ENCODE data around the gene HOGA1. TPM values are rescaled to one million over a fixed set of nuclear protein-coding genes. Genes with fewer than 3 reads are reported as not detected.
"Not testable (repeated sequence)": the region's sequence is repeated elsewhere in the genome, so short reads cannot be mapped to it uniquely, and the experiment has no call there.

Gene HOGA1
- total and polyA plus RNA-seq, 2 donors (not counting 1 experiment from before 2014, with no cell fraction given): 0.58 to 1.5 TPM

DNA sequence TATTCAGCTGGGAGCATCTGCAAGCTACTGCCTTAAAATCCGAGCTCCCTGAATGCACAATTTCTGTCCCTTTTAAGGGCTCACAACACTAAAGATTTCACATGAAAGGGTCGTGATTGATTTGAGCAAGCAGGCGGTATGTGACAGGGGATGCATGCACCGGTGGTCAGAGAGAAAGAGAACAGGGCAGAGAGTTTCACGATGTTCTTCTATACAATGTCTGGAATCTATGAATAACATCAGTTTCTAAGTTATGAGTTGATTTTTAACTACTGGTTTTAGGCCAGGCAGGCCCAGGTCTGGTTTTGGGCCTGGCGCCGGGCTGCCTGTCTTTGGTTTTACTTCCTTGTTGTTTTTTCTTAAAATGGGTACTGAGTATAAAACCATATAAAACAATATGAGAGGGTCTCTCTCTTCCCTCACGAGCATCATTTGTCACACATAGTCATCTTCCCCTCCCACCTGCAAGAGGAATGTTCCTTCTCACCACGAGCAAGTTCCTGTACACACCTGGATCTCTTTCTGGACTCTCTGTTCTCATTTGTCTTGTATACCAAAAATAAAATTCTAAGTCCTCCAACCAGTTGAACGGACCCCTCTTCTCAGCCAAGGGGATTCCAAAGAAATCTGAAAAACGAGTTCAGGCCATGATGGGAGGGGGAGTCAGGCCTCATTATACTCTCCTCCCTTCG is 22.7 kb upstream of the HOGA1 start:
- not testable (repeated sequence) for H3K4me1 ChIP-seq (ENCODE audit: control insufficient read depth, extremely low read depth, insufficient read depth, low read length); H3K4me2 ChIP-seq (ENCODE audit: extremely low read depth, insufficient read depth, low read length); H3K9ac ChIP-seq (ENCODE audit: insufficient read depth, low read length); H4K20me1 ChIP-seq (ENCODE audit: control insufficient read depth, extremely low read depth, insufficient read depth, low read length); H3K36me3 ChIP-seq (ENCODE audit: control insufficient read depth, insufficient read depth, low read length); H3K27me3 ChIP-seq (ENCODE audit: control insufficient read depth, insufficient read depth, low read length); H3K79me2 ChIP-seq (ENCODE audit: control insufficient read depth, insufficient read depth, low read length); H2AFZ ChIP-seq (ENCODE audit: low read length); H3K9me3 ChIP-seq (ENCODE audit: control insufficient read depth, insufficient read depth, low read depth, low read length); H3K27ac ChIP-seq (ENCODE audit: insufficient read depth, low read length); DNase-seq (ENCODE audit: low read depth in 2 of 2); H3K4me3 ChIP-seq (replicated peaks in 1 of 4; ENCODE audit: control extremely low read depth in 1 of 4, insufficient read depth in 1 of 4, low read depth in 3 of 4, low read length in 4 of 4)

DNA sequence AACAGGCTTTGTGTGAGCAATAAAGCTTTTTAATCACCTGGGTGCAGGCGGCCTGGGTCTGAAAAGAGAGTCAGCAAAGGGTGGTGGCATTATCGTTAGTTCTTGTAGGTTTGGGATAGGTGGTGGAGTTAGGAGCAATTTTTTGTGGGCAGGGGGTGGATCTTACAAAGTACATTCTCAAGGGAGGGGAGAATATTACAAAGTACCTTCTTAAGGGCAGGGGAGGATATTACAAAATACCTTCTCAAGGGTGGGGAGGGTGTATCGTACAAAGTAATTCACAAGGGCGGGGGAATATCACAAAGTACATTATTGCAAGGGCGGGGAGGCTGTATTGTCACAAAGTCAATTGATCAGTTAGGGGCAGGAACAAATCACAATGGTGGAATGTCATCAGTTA is 21.9 kb upstream of the HOGA1 start:
- not testable (repeated sequence) for H4K20me1 ChIP-seq (ENCODE audit: control insufficient read depth, extremely low read depth, insufficient read depth, low read length); H3K36me3 ChIP-seq (ENCODE audit: control insufficient read depth, insufficient read depth, low read length); H3K4me2 ChIP-seq (ENCODE audit: extremely low read depth, insufficient read depth, low read length); H3K27me3 ChIP-seq (ENCODE audit: control insufficient read depth, insufficient read depth, low read length); H2AFZ ChIP-seq (ENCODE audit: low read length); H3K4me1 ChIP-seq (ENCODE audit: control insufficient read depth, extremely low read depth, insufficient read depth, low read length); H3K9me3 ChIP-seq (ENCODE audit: control insufficient read depth, insufficient read depth, low read depth, low read length); H3K27ac ChIP-seq (ENCODE audit: insufficient read depth, low read length); DNase-seq (ENCODE audit: low read depth in 2 of 2); H3K79me2 ChIP-seq (ENCODE audit: control insufficient read depth, insufficient read depth, low read length); H3K4me3 ChIP-seq (replicated peaks in 1 of 4; ENCODE audit: control extremely low read depth in 1 of 4, insufficient read depth in 1 of 4, low read depth in 3 of 4, low read length in 4 of 4); H3K9ac ChIP-seq (ENCODE audit: insufficient read depth, low read length)

DNA sequence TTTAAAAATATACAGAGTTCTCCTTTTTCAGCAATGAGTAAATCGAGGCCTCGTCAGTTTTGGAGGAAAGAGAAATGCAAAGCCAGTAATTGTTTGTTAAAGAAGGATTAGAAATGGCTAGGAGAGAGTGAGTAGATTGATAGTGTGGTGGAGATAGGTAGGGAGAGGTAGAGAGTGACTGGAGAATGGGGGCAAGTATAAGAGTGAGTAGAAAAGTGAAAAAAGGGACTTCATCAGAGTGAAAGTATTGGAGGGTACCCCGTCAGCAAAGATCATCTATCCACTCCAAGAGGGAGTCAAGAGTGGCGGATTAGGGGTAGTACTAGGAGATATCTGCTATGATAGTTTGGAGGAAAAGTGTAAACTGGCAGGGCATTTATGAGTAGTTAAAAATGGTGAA is 20.9 kb upstream of the HOGA1 start:
- H3K9ac ChIP-seq (ENCODE audit: insufficient read depth, low read length): no peak overlapping the region
- no peak overlapping the region for H2AFZ ChIP-seq (ENCODE audit: low read length)
- H4K20me1 ChIP-seq (ENCODE audit: control insufficient read depth, extremely low read depth, insufficient read depth, low read length): no peaks in the 10 kb centered on the region
- no peaks in the 10 kb centered on the region for H3K4me1 ChIP-seq (ENCODE audit: control insufficient read depth, extremely low read depth, insufficient read depth, low read length)
- no peaks in the 10 kb centered on the region for H3K27me3 ChIP-seq (ENCODE audit: control insufficient read depth, insufficient read depth, low read length)
- no peak overlapping the region for H3K4me3 ChIP-seq (replicated peaks in 1 of 4; ENCODE audit: control extremely low read depth in 1 of 4, insufficient read depth in 1 of 4, low read depth in 3 of 4, low read length in 4 of 4)
- no peak for DNase-seq (ENCODE audit: low read depth in 2 of 2)
- no peaks in the 10 kb centered on the region for H3K36me3 ChIP-seq (ENCODE audit: control insufficient read depth, insufficient read depth, low read length)
- H3K27ac ChIP-seq (ENCODE audit: insufficient read depth, low read length): no peak overlapping the region
- no peak overlapping the region for H3K4me2 ChIP-seq (ENCODE audit: extremely low read depth, insufficient read depth, low read length)
- TF ChIP-seq, protein P1, sequence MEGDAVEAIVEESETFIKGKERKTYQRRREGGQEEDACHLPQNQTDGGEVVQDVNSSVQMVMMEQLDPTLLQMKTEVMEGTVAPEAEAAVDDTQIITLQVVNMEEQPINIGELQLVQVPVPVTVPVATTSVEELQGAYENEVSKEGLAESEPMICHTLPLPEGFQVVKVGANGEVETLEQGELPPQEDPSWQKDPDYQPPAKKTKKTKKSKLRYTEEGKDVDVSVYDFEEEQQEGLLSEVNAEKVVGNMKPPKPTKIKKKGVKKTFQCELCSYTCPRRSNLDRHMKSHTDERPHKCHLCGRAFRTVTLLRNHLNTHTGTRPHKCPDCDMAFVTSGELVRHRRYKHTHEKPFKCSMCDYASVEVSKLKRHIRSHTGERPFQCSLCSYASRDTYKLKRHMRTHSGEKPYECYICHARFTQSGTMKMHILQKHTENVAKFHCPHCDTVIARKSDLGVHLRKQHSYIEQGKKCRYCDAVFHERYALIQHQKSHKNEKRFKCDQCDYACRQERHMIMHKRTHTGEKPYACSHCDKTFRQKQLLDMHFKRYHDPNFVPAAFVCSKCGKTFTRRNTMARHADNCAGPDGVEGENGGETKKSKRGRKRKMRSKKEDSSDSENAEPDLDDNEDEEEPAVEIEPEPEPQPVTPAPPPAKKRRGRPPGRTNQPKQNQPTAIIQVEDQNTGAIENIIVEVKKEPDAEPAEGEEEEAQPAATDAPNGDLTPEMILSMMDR (conservative IDR thresholded peaks at IDR 0.05 in 1 of 2, IDR thresholded peaks at IDR 0.05 in 1 of 2; ENCODE audit: low read depth in 1 of 2, low read length in 2 of 2): no peak
- TF ChIP-seq EZH2 (IDR thresholded peaks at IDR 0.05; ENCODE audit: low read length, missing control alignments): no peak
- H3K9me3 ChIP-seq (ENCODE audit: control insufficient read depth, insufficient read depth, low read depth, low read length): no peaks in the 10 kb centered on the region
- H3K79me2 ChIP-seq (ENCODE audit: control insufficient read depth, insufficient read depth, low read length): no peaks in the 10 kb centered on the region

DNA sequence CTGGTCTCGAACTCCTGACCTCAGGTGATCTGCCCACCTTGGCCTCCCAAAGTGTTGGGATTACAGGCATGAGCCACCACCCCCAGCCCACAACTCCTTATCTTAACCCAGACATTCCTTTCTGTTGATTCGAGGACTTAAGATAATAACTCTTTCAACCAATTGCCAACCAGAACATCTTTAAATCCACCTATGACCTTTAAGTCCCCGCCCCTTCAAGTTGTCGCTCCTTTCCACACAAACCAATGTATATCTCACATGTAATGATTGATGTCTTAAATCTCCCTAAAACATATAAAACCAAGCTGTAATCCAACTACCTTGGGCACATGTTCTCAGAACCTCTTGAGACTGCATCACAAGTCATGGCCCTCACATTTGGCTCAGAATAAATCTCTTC is 19.4 kb upstream of the HOGA1 start:
- H3K9ac ChIP-seq (ENCODE audit: insufficient read depth, low read length): no peak overlapping the region

More for the DNA sequence above, 19.4 kb upstream of the HOGA1 start:
- no peaks in the 10 kb centered on the region for H3K79me2 ChIP-seq (ENCODE audit: control insufficient read depth, insufficient read depth, low read length)
- H3K9me3 ChIP-seq (ENCODE audit: control insufficient read depth, insufficient read depth, low read depth, low read length): no peaks in the 10 kb centered on the region
- H3K36me3 ChIP-seq (ENCODE audit: control insufficient read depth, insufficient read depth, low read length): peaks cover 2% of the 10 kb centered on the region
- no peaks in the 10 kb centered on the region for H3K4me1 ChIP-seq (ENCODE audit: control insufficient read depth, extremely low read depth, insufficient read depth, low read length)
- TF ChIP-seq, protein P1 (conservative IDR thresholded peaks at IDR 0.05 in 1 of 2, IDR thresholded peaks at IDR 0.05 in 1 of 2; ENCODE audit: low read depth in 1 of 2, low read length in 2 of 2): no peak
- no peak for TF ChIP-seq EZH2 (IDR thresholded peaks at IDR 0.05; ENCODE audit: low read length, missing control alignments)
- no peak overlapping the region for H3K27ac ChIP-seq (ENCODE audit: insufficient read depth, low read length)
- H3K4me2 ChIP-seq (ENCODE audit: extremely low read depth, insufficient read depth, low read length): no peak overlapping the region
- H4K20me1 ChIP-seq (ENCODE audit: control insufficient read depth, extremely low read depth, insufficient read depth, low read length): no peaks in the 10 kb centered on the region
- peak in 1 of 2 donors; percentile 58 for DNase-seq (ENCODE audit: low read depth in 2 of 2)
- H2AFZ ChIP-seq (ENCODE audit: low read length): no peak overlapping the region
- no peak overlapping the region for H3K4me3 ChIP-seq (replicated peaks in 1 of 4; ENCODE audit: control extremely low read depth in 1 of 4, insufficient read depth in 1 of 4, low read depth in 3 of 4, low read length in 4 of 4)
- H3K27me3 ChIP-seq (ENCODE audit: control insufficient read depth, insufficient read depth, low read length): no peaks in the 10 kb centered on the region
